ENCODE results near the gene SLC52A3.
"Not testable (repeated sequence)": the region's sequence is repeated elsewhere in the genome, so short reads cannot be mapped to it uniquely, and the experiment has no call there.

SLC52A3 gene

DNA sequence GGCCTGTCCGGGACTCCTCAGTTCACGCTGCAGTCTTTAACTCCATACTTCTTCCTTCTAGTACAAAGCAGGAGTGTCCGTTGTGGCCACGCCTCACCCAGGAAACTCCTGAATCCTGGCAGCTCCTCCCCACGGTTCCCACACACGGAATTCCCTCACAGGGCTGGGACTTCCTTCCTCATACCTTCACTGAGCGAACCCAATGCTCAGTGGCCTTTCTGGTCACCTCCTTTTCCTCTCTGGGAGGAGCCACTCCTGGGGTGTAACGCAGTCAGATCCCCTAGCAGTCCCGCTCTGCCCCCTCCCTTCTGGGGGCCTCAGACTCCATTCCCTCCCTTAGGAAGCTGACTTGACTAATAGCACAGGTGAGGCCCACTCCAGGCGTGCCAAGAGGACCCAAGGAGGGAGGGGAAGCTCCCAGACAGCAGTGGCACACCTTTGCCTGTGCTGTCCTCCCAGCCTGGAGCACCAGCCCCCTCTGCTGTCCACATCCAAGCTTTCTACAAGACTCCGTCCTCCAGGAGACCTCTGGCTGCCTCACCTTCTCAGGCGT lies at the start of gene SLC52A3:
Gene SLC52A3 (minus strand): TSS at position 75 of the 553 bp plus-strand sequence. CDS start 2,726 bp downstream, outside the sequence.
- no peak for DNase-seq

DNA sequence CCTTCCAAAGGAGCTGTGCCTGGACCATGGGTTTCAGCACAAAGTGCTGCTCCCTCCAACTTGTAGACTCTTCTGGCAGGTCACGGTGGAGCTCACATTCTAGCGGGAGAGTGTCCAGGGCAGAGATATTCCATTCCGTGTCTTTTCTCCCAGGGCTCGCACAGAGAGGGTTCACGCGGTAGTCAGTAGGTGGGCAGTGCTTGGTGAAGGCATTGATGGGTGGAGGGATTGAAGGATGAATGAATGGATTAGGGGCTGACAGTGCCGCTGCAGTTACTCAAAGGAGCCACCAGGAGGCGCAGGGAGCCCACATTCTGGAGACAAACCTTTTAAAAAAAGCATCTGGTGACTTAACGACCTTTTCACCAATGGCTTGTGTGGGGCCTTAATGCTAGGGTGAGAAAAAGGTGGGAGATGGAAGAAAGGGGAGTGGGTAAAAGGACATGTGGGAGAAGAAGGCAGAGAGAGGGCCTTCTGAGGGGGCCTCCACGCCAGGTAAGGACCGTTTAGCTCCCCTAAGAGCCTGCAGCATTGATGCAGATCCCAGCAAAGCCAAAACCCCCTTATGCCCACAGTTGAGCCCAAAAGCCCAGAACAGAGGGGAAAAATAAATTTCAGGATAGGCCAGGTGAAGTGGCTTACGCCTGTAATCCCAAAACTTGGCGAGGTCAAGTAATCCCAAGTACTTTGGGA lies 47.8 kb upstream of the SLC52A3 start:
- peak; percentile 23 for DNase-seq

GRCh38 chr20:815226-815625 lies 46.9 kb upstream of the SLC52A3 start:
- DNase-seq: no peak

DNA sequence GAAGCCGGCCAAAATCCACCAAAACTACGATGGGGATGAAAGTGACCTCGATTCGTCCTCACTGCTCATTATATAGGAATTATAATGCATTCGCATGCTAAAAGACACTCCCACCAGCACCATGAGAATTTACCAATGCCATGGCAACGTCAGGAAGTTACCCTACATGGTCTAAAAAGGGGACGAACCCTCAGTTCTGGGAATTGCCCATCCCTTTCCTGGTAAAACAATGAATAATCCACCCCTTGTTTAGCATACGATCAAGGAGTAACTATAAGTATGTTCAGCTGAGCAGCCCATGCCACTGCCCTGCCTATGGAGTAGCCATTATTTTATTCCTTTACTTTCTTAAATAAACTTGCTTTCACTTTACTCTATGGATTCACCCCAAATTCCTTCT lies 45.1 kb upstream of the SLC52A3 start:
- no peak for DNase-seq

DNA sequence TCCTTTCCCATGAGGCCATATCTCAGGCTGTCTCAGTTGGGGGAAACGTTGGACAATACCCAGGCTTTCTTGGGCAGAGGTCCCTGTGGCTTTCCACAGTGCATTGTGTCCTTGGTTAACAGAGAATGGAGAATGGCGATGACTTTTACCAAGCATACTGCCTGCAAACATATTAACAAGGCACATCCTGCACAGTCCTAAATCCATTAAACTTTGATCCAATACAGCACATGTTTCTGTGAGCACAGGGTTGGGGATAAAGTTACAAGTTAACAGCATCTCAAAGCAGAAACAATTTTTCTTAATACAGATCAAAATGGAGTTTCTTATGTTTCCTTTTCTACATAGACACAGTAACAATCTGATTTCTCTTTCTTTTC lies 44.1 kb upstream of the SLC52A3 start:
- not testable (repeated sequence) for DNase-seq

GRCh38 chr20:811776-812434 lies 43.6 kb upstream of the SLC52A3 start:
- DNase-seq: not testable (repeated sequence)

DNA sequence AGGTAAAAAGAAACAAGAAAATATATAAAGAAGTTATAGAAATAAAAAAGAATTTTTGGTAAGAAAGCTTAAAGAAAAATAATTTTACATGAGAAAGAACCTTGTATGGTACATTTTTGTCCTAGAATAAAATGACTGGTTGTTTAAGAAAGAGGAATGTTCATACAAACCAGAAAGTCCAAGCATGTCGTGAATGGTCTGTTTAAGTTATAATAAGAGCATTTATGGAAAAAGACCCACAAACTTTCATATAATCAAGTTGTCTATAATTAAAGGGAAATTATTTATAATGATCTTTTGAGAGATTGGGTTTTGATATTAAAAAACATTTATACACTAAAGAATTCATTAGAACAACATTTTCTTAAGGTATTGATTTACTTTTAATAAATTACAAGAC lies 37.4 kb upstream of the SLC52A3 start:
- DNase-seq: no peak

GRCh38 chr20:801678-802077 lies 33.4 kb upstream of the SLC52A3 start:
- DNase-seq: no peak

GRCh38 chr20:800026-800425 lies 31.7 kb upstream of the SLC52A3 start:
- not testable (repeated sequence) for DNase-seq

DNA sequence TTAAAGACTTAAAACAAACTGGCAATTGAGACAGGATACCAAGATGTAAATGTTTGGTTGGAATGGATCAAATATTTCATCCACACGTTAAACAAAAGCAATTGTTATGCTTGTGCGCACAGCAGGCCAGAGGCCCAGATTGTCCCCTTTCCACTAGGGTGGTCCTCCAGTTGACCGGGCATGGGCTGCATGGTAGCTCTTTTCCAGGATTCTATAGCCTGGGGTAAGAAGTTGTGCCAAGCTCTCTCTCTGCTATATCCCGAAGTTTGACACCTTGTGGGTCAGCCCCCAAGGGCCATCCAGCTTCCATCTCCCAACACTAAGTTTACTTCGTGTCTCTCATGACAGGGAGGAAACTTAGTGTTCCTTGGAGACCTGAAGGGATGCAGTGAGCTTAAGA lies 30.4 kb upstream of the SLC52A3 start:
- not testable (repeated sequence) for DNase-seq

DNA sequence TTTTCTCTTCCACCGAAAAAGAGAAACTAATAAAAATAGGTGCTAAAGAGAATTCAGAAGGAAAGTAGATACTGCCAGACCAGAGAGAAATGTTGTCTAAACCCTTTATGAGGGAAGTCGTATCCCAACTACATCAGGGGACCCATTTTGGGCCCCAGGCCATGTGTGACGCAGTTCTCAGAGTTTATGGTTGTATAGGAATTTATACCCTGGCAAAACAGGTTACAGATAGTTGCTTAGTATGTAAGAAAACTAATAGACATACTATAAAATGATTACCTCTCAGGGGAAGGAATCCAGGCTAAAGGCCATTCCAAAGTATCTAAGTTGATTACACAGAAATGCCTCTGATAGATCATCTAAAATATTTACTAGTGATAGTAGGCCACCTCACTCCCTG lies 28.6 kb upstream of the SLC52A3 start:
- DNase-seq: no peak

DNA sequence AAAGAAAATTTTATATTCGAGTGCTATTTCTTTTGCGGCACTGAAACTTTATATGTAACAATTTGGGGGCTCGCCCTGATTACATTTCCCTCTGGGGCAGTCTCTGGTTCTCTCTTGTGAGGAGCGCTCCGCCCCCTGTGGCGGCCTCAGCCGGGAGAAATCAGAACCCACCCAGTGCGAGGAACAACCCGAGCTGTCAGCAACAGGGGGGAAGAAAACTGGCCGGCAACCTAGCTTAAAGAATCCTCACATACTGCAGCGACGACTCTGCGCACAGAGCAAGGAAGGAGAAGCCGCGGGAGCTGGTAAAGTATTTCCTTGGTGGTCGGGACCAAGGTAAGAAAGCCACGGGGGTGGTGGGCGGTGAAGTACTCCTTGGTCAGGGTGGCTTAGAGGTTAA lies 23.9 kb upstream of the SLC52A3 start:
- DNase-seq: no peak

GRCh38 chr20:791056-791455 lies 22.8 kb upstream of the SLC52A3 start:
- no peak for DNase-seq

DNA sequence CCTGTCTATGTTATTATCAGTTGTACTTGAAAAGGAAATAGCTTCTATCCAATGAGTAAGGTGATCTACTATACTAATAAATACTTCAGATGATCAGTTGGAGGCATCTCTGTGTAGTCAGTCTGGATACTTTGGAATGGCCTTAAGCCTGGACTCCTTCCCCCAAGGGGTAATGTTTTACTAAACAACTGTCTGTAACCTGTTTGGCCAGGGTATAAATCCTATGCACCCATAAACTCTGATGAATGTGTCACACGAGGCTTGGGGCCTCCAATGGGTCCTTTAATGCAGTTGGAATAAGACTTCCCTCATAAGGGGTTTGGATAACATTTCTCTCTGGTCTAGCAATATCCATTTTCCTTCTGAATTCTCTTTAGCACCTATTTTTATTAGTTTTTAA lies 19.5 kb upstream of the SLC52A3 start:
- DNase-seq: no peak

DNA sequence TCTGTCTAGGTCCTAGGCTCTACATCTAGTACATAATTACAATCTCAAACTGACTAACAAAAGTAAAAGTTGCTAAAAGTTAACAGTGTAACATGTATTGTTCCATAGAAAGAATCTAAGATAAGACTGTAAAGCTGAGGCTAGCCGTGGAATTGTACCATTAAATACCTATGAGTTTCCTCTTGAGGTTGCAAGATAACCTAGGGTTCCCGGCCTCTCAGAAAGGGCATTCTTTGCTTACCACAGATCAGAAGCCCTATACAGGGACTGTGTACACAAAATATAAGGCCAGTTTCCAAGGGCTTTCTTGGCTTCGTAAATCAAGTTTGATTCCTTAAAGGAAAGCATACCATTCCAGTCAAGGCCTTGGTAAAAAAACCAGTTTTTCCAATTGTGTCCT lies 11.5 kb upstream of the SLC52A3 start:
- no peak for DNase-seq

DNA sequence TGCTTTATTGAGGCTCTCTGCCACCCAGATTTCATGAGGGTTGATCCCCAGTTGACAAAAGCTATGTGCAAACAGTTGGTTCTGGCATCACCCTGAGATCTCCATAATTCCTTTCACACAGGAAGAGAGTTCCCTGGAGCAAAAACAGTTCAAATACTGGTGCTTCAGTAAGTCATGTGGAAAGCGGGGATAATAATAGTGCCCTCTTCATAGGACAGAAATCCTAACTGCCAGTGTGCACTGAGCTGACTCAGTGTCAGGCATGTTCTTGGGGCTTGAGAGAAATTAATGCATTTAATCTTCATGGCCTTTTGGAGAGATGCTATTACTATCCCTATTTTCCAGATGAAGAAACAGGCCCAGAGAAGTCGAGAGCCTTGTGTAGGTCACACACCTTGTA lies 7.9 kb upstream of the SLC52A3 start:
- DNase-seq: no peak

DNA sequence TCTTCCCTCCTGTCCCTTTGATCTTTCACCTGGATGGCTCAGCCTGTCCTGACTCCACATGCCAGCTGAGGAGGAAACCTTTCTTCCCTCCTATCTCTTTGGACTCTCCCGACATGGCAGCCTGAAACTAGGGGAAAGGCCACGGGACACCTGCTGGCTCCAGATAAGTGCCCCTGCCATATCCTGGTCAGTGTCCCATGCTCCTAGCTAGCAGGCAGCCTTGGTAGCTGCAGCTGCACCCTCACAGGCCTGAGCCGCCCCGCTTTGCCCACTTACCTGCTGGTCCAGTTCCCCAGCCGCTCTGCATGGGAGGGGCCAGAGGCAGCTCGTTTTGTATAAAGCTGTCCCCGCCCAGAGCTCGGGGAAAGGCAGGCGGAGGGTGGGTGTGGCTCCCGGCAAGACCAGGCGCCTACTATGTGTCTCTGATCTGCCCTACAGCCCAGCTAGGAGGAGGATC lies 7.4 kb upstream of the SLC52A3 start:
- no peak for DNase-seq

DNA sequence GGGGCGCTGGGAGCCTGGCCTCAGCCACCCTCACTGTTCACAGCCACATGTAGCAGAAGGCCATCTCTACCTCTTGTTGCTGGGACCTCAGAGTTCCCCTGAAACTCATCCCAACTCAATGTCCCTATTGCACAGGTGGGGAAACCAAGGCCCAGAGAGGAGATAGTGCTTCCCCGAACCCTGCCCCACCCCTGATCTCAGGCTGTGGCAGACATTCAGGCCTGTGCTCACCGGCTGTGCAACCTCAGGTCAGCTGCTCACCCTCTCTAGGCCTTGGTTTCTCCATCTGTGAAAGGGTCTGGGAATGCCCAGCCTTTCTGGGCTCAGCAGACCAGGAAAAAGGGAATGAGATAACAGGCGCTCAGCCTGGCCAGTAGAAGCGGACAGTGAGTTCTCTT lies 6.4 kb upstream of the SLC52A3 start:
- no peak for DNase-seq

DNA sequence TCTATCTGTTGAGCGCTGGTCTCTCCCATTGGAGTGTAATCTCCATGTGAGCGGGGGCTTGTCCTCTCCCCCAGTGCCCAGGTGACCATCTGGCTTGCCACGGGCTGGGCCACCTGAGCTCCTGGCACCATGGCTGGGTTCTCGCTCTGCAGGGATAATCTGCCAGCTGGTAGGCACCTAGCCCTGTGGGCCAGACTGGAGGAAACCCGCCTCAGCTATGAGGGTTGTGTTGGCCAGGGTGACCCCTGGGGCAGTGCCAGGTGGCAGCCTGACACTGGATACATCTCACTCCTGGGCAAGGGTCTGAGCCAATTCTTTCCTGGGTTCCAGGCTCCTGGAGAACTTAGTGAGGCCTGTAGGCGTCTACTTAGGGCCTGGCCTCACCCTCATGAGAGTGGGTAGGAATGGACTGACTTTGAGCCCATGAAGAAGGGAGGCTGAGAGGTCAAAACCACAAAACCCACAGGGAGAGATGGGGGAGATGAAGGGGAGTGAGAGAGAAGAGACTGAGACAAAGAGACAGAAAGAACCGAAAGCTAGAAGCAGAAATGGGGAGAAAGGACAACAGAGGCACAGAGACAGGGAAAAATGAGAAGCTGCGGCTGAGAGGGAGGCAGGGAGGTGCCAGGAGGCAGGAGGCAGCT lies 5.8 kb upstream of the SLC52A3 start:
- no peak for DNase-seq

DNA sequence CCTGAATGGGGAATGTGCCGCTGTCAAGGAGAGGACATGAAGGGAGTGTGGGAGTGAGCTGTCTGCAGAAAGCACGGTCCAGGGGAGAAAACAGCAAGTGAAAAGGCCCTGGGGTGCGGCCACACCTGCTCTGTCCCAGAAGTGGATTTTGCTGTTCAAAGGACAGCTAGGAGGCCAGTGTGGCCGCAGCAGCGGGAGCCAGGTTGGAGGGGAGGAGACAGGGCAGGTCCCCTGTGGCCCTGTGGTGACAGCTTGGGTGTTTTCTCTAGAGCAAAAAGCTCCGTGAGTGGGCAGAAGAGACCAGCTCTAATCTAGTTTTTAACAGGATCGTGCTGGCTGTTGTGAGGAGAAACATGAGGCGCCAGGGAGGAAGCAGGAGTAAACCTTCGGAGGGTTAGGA lies 4.5 kb upstream of the SLC52A3 start:
- no peak for DNase-seq

GRCh38 chr20:771741-772464 lies 3.6 kb upstream of the SLC52A3 start:
- no peak for DNase-seq

- no peak for DNase-seq
These were observed 2.4 kb upstream of the SLC52A3 start for GRCh38 chr20:770691-771090.

GRCh38 chr20:766906-767305 lies 1.4 kb downstream of the SLC52A3 start:
- DNase-seq: no peak

Data from DMS79 (cell line).